ENCODE data around the gene SPTLC1. TPM values are rescaled to one million over a fixed set of nuclear protein-coding genes. Genes with fewer than 3 reads are reported as not detected.

Gene SPTLC1
- total and polyA plus RNA-seq, 2 experiments from 2014 or later, result 54.8 to 100 TPM

DNA sequence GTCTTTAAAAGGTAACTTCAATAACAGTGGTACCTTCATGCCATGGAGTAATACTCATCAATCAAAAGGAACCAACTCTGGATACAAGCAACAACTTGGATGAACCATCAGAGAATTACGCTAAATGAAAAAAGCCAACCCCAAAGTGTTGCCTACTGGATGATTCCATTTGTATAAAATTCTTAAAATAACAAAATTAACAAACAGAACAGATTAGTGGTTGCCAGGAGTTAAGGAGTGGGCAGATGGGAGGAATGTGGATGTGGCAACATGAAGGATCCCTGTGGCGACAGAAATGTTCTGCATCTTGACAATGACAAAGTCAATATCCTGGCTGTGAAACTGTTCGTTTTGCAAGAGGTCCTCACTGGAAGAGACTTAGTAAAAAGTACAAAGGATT is 50.5 kb downstream of the SPTLC1 start (continued):
- TF ChIP-seq NANOG (IDR thresholded peaks at IDR 0.05; ENCODE audit: borderline replicate concordance) (no peak), STAT1 (IDR thresholded peaks at IDR 0.05; ENCODE audit: unreplicated experiment) (no peak), CREB1 (CRISPR knock-in tag; IDR thresholded peaks at IDR 0.05; ENCODE audit: low read depth) (no peak), EZH2phosphoT487 (IDR thresholded peaks at IDR 0.05; ENCODE audit: unreplicated experiment) (no peak), POLR2AphosphoS5 (IDR thresholded peaks at IDR 0.05; ENCODE audit: low read depth) (no peak), JUNB (IDR thresholded peaks at IDR 0.05; ENCODE audit: unreplicated experiment) (no peak), ZNF331 (CRISPR knock-in tag; IDR thresholded peaks at IDR 0.05; ENCODE audit: low read depth) (no peak)
- TF ChIP-seq, protein P1, sequence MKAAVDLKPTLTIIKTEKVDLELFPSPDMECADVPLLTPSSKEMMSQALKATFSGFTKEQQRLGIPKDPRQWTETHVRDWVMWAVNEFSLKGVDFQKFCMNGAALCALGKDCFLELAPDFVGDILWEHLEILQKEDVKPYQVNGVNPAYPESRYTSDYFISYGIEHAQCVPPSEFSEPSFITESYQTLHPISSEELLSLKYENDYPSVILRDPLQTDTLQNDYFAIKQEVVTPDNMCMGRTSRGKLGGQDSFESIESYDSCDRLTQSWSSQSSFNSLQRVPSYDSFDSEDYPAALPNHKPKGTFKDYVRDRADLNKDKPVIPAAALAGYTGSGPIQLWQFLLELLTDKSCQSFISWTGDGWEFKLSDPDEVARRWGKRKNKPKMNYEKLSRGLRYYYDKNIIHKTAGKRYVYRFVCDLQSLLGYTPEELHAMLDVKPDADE (IDR thresholded peaks at IDR 0.05), result no peak
- TF ChIP-seq, protein P2, sequence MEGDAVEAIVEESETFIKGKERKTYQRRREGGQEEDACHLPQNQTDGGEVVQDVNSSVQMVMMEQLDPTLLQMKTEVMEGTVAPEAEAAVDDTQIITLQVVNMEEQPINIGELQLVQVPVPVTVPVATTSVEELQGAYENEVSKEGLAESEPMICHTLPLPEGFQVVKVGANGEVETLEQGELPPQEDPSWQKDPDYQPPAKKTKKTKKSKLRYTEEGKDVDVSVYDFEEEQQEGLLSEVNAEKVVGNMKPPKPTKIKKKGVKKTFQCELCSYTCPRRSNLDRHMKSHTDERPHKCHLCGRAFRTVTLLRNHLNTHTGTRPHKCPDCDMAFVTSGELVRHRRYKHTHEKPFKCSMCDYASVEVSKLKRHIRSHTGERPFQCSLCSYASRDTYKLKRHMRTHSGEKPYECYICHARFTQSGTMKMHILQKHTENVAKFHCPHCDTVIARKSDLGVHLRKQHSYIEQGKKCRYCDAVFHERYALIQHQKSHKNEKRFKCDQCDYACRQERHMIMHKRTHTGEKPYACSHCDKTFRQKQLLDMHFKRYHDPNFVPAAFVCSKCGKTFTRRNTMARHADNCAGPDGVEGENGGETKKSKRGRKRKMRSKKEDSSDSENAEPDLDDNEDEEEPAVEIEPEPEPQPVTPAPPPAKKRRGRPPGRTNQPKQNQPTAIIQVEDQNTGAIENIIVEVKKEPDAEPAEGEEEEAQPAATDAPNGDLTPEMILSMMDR (conservative IDR thresholded peaks at IDR 0.05; ENCODE audit: low read depth in 2 of 2), result no peak
- TF ChIP-seq, protein P3, sequence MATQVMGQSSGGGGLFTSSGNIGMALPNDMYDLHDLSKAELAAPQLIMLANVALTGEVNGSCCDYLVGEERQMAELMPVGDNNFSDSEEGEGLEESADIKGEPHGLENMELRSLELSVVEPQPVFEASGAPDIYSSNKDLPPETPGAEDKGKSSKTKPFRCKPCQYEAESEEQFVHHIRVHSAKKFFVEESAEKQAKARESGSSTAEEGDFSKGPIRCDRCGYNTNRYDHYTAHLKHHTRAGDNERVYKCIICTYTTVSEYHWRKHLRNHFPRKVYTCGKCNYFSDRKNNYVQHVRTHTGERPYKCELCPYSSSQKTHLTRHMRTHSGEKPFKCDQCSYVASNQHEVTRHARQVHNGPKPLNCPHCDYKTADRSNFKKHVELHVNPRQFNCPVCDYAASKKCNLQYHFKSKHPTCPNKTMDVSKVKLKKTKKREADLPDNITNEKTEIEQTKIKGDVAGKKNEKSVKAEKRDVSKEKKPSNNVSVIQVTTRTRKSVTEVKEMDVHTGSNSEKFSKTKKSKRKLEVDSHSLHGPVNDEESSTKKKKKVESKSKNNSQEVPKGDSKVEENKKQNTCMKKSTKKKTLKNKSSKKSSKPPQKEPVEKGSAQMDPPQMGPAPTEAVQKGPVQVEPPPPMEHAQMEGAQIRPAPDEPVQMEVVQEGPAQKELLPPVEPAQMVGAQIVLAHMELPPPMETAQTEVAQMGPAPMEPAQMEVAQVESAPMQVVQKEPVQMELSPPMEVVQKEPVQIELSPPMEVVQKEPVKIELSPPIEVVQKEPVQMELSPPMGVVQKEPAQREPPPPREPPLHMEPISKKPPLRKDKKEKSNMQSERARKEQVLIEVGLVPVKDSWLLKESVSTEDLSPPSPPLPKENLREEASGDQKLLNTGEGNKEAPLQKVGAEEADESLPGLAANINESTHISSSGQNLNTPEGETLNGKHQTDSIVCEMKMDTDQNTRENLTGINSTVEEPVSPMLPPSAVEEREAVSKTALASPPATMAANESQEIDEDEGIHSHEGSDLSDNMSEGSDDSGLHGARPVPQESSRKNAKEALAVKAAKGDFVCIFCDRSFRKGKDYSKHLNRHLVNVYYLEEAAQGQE (IDR thresholded peaks at IDR 0.05; ENCODE audit: unreplicated experiment), result no peak

DNA sequence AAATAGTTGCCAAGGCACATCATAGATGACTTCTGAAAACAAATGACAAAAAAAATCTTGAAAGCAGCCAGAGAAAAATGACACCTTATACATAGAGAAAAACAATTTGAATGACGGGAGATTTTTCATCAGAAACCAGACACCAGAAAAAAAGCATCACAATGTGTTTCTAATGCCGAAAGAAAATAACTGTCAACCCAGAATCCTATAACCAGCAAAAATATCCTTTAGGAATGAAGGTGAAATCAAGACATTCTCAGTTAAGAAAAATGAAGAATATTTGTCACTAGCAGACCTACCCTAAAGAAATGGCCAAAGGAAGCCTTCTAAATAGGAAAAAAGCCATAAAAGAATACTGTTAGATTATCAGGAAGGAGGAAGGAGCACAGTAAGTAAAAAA is 54.0 kb downstream of the SPTLC1 start:
- Mint-ChIP-seq H3K4me1 (peaks cover 27% of the 10 kb centered on the region), H3K4me3 (no peak overlapping the region), H3K36me3 (ENCODE audit: low read depth) (peaks cover 72% of the 10 kb centered on the region), H3K9me3 (peaks cover 33% of the 10 kb centered on the region), H3K27me3 (ENCODE audit: insufficient read depth, low read depth, poor library complexity) (peaks cover 6% of the 10 kb centered on the region), H3K27ac (no peak overlapping the region)
- DNase-seq (ENCODE audit: low spot score), result no peak
- TF ChIP-seq NANOG (IDR thresholded peaks at IDR 0.05; ENCODE audit: borderline replicate concordance), result no peak
- TF ChIP-seq STAT1 (IDR thresholded peaks at IDR 0.05; ENCODE audit: unreplicated experiment), result no peak
- TF ChIP-seq, protein P1 (IDR thresholded peaks at IDR 0.05), result no peak
- no peak for TF ChIP-seq EZH2phosphoT487 (IDR thresholded peaks at IDR 0.05; ENCODE audit: unreplicated experiment)
- TF ChIP-seq, protein P3 (IDR thresholded peaks at IDR 0.05; ENCODE audit: unreplicated experiment), result no peak
- no peak for TF ChIP-seq CREB1 (CRISPR knock-in tag; IDR thresholded peaks at IDR 0.05; ENCODE audit: low read depth)
- H3K27ac ChIP-seq (ENCODE audit: low read depth), result no peak overlapping the region
- H3K4me1 ChIP-seq (ENCODE audit: insufficient read depth), result peaks cover 24% of the 10 kb centered on the region
- H3K79me2 ChIP-seq (replicated peaks; ENCODE audit: insufficient read depth), result peaks cover 44% of the 10 kb centered on the region
- H3F3A ChIP-seq (replicated peaks; ENCODE audit: low read depth), result no peaks in the 10 kb centered on the region
- H3K4me3 ChIP-seq, result no peak overlapping the region
- ATAC-seq, result no peak
- no peak overlapping the region for H2AFZ ChIP-seq
- no peaks in the 10 kb centered on the region for H3K27me3 ChIP-seq (ENCODE audit: insufficient read depth)
- peaks cover 13% of the 10 kb centered on the region for H3K36me3 ChIP-seq (ENCODE audit: insufficient read depth)
- H4K20me1 ChIP-seq (replicated peaks; ENCODE audit: insufficient read depth), result no peaks in the 10 kb centered on the region
- no peaks in the 10 kb centered on the region for H3K9me2 ChIP-seq (ENCODE audit: insufficient read depth)
- no peak overlapping the region for H3K4me2 ChIP-seq
